Uterus (tissue), 4 donors: ENCODE results near the gene LRRD1. TPM values are rescaled to one million over a fixed set of nuclear protein-coding genes. Genes with fewer than 3 reads are reported as not detected.
"Not testable (repeated sequence)": the region's sequence is repeated elsewhere in the genome, so short reads cannot be mapped to it uniquely, and the experiment has no call there.

Source experiments
- DNase-seq, 2 donors: peaks; one replicate each; pipeline ENCODE4 v3.0.0-alpha.2; 2019 to 2020
- H3K27ac ChIP-seq, 2 donors: fragments of 200-600 bp; sonication (generic); 1 replicate in 1 of 2; 2 replicates in 1 of 2; pipeline ENCODE4 v1.5.1; 2016 to 2018
- H3K27me3 ChIP-seq, 2 donors: fragments of 200-600 bp; sonication (generic); one replicate each; pipeline ENCODE4 v1.5.1; 2018 to 2019; ENCODE audit warnings: control low read depth in 1 of 2
- H3K36me3 ChIP-seq, 2 donors: fragments of 200-600 bp; sonication (generic); one replicate each; pipeline ENCODE4 v1.5.1; 2019; ENCODE audit warnings: control low read depth in 1 of 2
- H3K4me1 ChIP-seq, 2 donors: fragments of 200-600 bp; sonication (generic); one replicate each; pipeline ENCODE4 v1.5.1; 2018 to 2019; ENCODE audit warnings: control low read depth in 1 of 2
- H3K4me3 ChIP-seq, 2 donors: fragments of 200-600 bp; sonication (generic); 1 replicate in 1 of 2; 2 replicates in 1 of 2; pipeline ENCODE4 v1.5.1; 2018 to 2019; ENCODE audit warnings: mild to moderate bottlenecking in 1 of 2
- H3K9me3 ChIP-seq, 2 donors: fragments of 200-600 bp; sonication (generic); one replicate each; pipeline ENCODE4 v1.5.1; 2019; ENCODE audit warnings: control low read depth in 1 of 2
- CTCF ChIP-seq, 4 experiments: fragments of 200-600 bp in 2 of 4; fragments of 450-650 bp in 2 of 4; sonication (generic) in 2 of 4; IDR thresholded peaks; one replicate each; pipeline ENCODE4 v1.5.1; 2016 to 2019; ENCODE audit warnings: antibody characterized with exemption in 4 of 4, mild to moderate bottlenecking in 2 of 4, moderate library complexity in 1 of 4
- POLR2A ChIP-seq, 2 donors: fragments of 450-650 bp; IDR thresholded peaks; one replicate each; pipeline ENCODE4 v1.6.1; 2016; ENCODE audit warnings: antibody characterized with exemption in 2 of 2, mild to moderate bottlenecking in 1 of 2, moderate library complexity in 1 of 2
- intact Hi-C: fragments of 100-400 bp; cut with DNase I; formaldehyde crosslinking; loops from one replicate; pipeline ENCODE4 v1.15.1; 2023; ENCODE audit warnings: low total_unique reads
- total RNA-seq, 4 donors: library from RNA; depleted of rRNA in 3 of 4; stranded (reverse); fragments of >200 nt in 3 of 4; gene quantifications; one replicate each; pipeline versions ENCODE4 v1.1.0 to v1.2.4, GENCODE V29; 2014 to 2023
- donor health status: DM: yes; HTN: yes; CAD: no.

LRRD1 gene
- total RNA-seq, 4 donors from 2014 or later, result 0.73 to 0.97 TPM; not detected in 2

GRCh38 chr7:92177362-92177761 is 1.6 kb downstream of the LRRD1 start:
- Histone ChIP-seq H3K4me1 (no peaks in the 10 kb centered on the region), H3K36me3 (no peaks in the 10 kb centered on the region), H3K4me3 (no peak overlapping the region), H3K9me3 (no peaks in the 10 kb centered on the region), H3K27me3 (no peaks in the 10 kb centered on the region), H3K27ac (no peak overlapping the region)
- DNase-seq, result no peak
- intact Hi-C loops, result no loop called here
- TF ChIP-seq CTCF (IDR thresholded peaks at IDR 0.05) (no peak), POLR2A (IDR thresholded peaks at IDR 0.05) (no peak)

GRCh38 chr7:92169529-92169928 is 9.4 kb downstream of the LRRD1 start:
- intact Hi-C loops, H3K27ac ChIP-seq, H3K4me1 ChIP-seq, H3K4me3 ChIP-seq, H3K9me3 ChIP-seq, DNase-seq, H3K27me3 ChIP-seq, H3K36me3 ChIP-seq: not testable (repeated sequence)

GRCh38 chr7:92161271-92161670 is 17.7 kb downstream of the LRRD1 start:
- no peaks in the 10 kb centered on the region for H3K27me3 ChIP-seq
- no peak for TF ChIP-seq POLR2A (IDR thresholded peaks at IDR 0.05)
- no peak overlapping the region for H3K4me3 ChIP-seq
- intact Hi-C loops, result no loop called here
- no peak for DNase-seq
- no peak overlapping the region for H3K27ac ChIP-seq
- H3K9me3 ChIP-seq, result no peaks in the 10 kb centered on the region
- no peaks in the 10 kb centered on the region for H3K4me1 ChIP-seq
- H3K36me3 ChIP-seq, result no peaks in the 10 kb centered on the region

GRCh38 chr7:92158660-92159575 is 20.0 kb downstream of the LRRD1 start:
- TF ChIP-seq CTCF (IDR thresholded peaks at IDR 0.05) (no peak), POLR2A (IDR thresholded peaks at IDR 0.05) (no peak)
- no peak for DNase-seq
- H3K9me3 ChIP-seq, result no peaks in the 10 kb centered on the region
- H3K4me1 ChIP-seq, result no peaks in the 10 kb centered on the region
- no peaks in the 10 kb centered on the region for H3K27me3 ChIP-seq
- H3K4me3 ChIP-seq, result no peak overlapping the region
- intact Hi-C loops, result no loop called here
- H3K27ac ChIP-seq, result no peak overlapping the region
- H3K36me3 ChIP-seq, result no peaks in the 10 kb centered on the region

GRCh38 chr7:92156990-92157389 is 22.0 kb downstream of the LRRD1 start:
- TF ChIP-seq CTCF (IDR thresholded peaks at IDR 0.05) (no peak), POLR2A (IDR thresholded peaks at IDR 0.05) (no peak)
- intact Hi-C loops, result no loop called here
- H3K4me3 ChIP-seq, result no peak overlapping the region
- H3K4me1 ChIP-seq, result no peaks in the 10 kb centered on the region
- no peak for DNase-seq
- H3K27me3 ChIP-seq, result no peaks in the 10 kb centered on the region
- no peaks in the 10 kb centered on the region for H3K36me3 ChIP-seq
- no peaks in the 10 kb centered on the region for H3K9me3 ChIP-seq
- no peak overlapping the region for H3K27ac ChIP-seq

GRCh38 chr7:92155108-92155739 is 23.7 kb downstream of the LRRD1 start:
- H3K4me3 ChIP-seq, result no peak overlapping the region
- no peaks in the 10 kb centered on the region for H3K27me3 ChIP-seq
- TF ChIP-seq POLR2A (IDR thresholded peaks at IDR 0.05), result no peak
- no peak for TF ChIP-seq CTCF (IDR thresholded peaks at IDR 0.05)
- no peaks in the 10 kb centered on the region for H3K4me1 ChIP-seq
- no peaks in the 10 kb centered on the region for H3K36me3 ChIP-seq
- intact Hi-C loops, result no loop called here
- no peak overlapping the region for H3K27ac ChIP-seq
- no peak for DNase-seq
- H3K9me3 ChIP-seq, result no peaks in the 10 kb centered on the region
